ENCODE results near the gene BAD. TPM values are rescaled to one million over a fixed set of nuclear protein-coding genes. Genes with fewer than 3 reads are reported as not detected.

Gene BAD
- total and polyA plus RNA-seq, 8 donors: 45.0 to 71.4 (median 55.1) TPM

GRCh38 chr11:64229744-64230170 lies 54.7 kb downstream of the BAD start:
- Histone ChIP-seq H3K4me1 (peaks cover 43 to 73% of the 10 kb centered on the region in 2 donors), H3K36me3 (no peaks in the 10 kb centered on the region), H3K27ac (peak overlapping the region; percentile 91), H3K9me3 (no peaks in the 10 kb centered on the region), H3K4me3 (peak overlapping the region; percentile 81 to 84), H3K27me3 (peaks cover 0 to 4% of the 10 kb centered on the region in 2 donors)
- no peak for TF ChIP-seq CTCF (IDR thresholded peaks at IDR 0.05)
- ATAC-seq (no peak), DNase-seq (peak in 1 of 4 donors; percentile 39)
- intact Hi-C loops (cut with DNase I): no loop called here

GRCh38 chr11:64229090-64229743 lies 55.2 kb downstream of the BAD start:
- Histone ChIP-seq H3K27ac (peak overlapping the region; percentile 91), H3K4me3 (no peak overlapping the region), H3K27me3 (peaks cover 0 to 4% of the 10 kb centered on the region in 2 donors), H3K36me3 (peaks cover 0 to 5% of the 10 kb centered on the region in 2 donors), H3K9me3 (no peaks in the 10 kb centered on the region), H3K4me1 (peaks cover 43 to 77% of the 10 kb centered on the region in 2 donors)
- no peak for ATAC-seq
- TF ChIP-seq CTCF (IDR thresholded peaks at IDR 0.05): no peak
- intact Hi-C loops (cut with DNase I): no loop called here
- peak in 1 of 4 donors; percentile 76 for DNase-seq

GRCh38 chr11:64227405-64227956 lies 57.0 kb downstream of the BAD start:
- Histone ChIP-seq H3K4me1 (peaks cover 34 to 68% of the 10 kb centered on the region in 2 donors), H3K27me3 (no peaks in the 10 kb centered on the region), H3K36me3 (peaks cover 0 to 23% of the 10 kb centered on the region in 2 donors), H3K27ac (peak overlapping the region in 1 of 2 donors; percentile 86), H3K9me3 (no peaks in the 10 kb centered on the region), H3K4me3 (peak overlapping the region; percentile 72 to 75)
- no peak for ATAC-seq
- DNase-seq: peak in 1 of 4 donors; percentile 50
- intact Hi-C loops (cut with DNase I): no loop called here
- no peak for TF ChIP-seq CTCF (IDR thresholded peaks at IDR 0.05)

- intact Hi-C loops (cut with DNase I): no loop called here
- Histone ChIP-seq H3K9me3 (no peaks in the 10 kb centered on the region), H3K4me1 (peaks cover 34 to 60% of the 10 kb centered on the region in 2 donors), H3K27ac (peak overlapping the region; percentile 80 to 86), H3K27me3 (no peaks in the 10 kb centered on the region), H3K36me3 (peaks cover 0 to 31% of the 10 kb centered on the region in 2 donors), H3K4me3 (peak overlapping the region; percentile 72 to 75)
- ATAC-seq (peak; percentile 53), DNase-seq (peak in 3 of 4 donors; percentile 27 to 88 (median 76))
- TF ChIP-seq CTCF (IDR thresholded peaks at IDR 0.05): no peak
Measured at GRCh38 chr11:64226507-64227051, 57.9 kb downstream of the BAD start.
